K562 (cell line): ENCODE measurements around the gene PSMB11. TPM values are rescaled to one million over a fixed set of nuclear protein-coding genes. Genes with fewer than 3 reads are reported as not detected.

ENCODE experiments used
- CHD2 ChIP-seq: IDR thresholded peaks from 2 replicates; pipeline ENCODE4 v1.6.1; 2011; ENCODE audit warnings: low read depth, low read length
- CHD7 ChIP-seq: fragments of 200-600 bp; sonication (generic); IDR thresholded peaks from one replicate; pipeline ENCODE4 v1.6.1; 2012; ENCODE audit warnings: mild to moderate bottlenecking, low read depth, low read length, inconsistent platforms
- ETV1 ChIP-seq: fragments of 450-650 bp; conservative IDR thresholded peaks from 2 replicates; pipeline ENCODE4 v1.6.1; 2016; ENCODE audit warnings: missing genetic modification characterization, control low read depth, low read depth, missing compliant biosample characterization
- HDAC6 ChIP-seq: IDR thresholded peaks from 2 replicates; pipeline ENCODE4 v1.6.1; 2012; ENCODE audit warnings: low read depth, mild to moderate bottlenecking, control low read depth, inconsistent platforms, low read length, moderate library complexity
- ILF3 ChIP-seq: fragments of 450-650 bp; IDR thresholded peaks from 2 replicates; pipeline ENCODE4 v1.6.1; 2018; ENCODE audit warnings: antibody characterized with exemption, mild to moderate bottlenecking, moderate library complexity, borderline replicate concordance
- JUN ChIP-seq, 2 experiments: sonication (generic) in 1 of 2; formaldehyde crosslinking in 1 of 2; IDR thresholded peaks; 2 replicates each; pipeline versions ENCODE4 v1.6.1 to v1.8.0; 2012 to 2022; ENCODE audit warnings: borderline replicate concordance in 2 of 2, mild to moderate bottlenecking in 2 of 2, improper control_type of control experiment in 1 of 2, low read depth in 1 of 2, low read length in 1 of 2, missing genetic modification reagents in 1 of 2
- SMAD3 ChIP-seq: fragments of 450-650 bp; formaldehyde crosslinking; conservative IDR thresholded peaks from 2 replicates; pipeline ENCODE4 v1.4.0; 2020; ENCODE audit warnings: mild to moderate bottlenecking
- STAT5B ChIP-seq: fragments of 250-450 bp; sonication (Bioruptor Pico); IDR thresholded peaks from 2 replicates; pipeline ENCODE4 v1.8.0; 2021; ENCODE audit warnings: mild to moderate bottlenecking, inconsistent platforms
- ZNF124 ChIP-seq: sonication (generic); formaldehyde crosslinking; IDR thresholded peaks from 2 replicates; pipeline ENCODE4 v1.8.1; 2022; ENCODE audit warnings: missing genetic modification reagents
- ZNF212 ChIP-seq: fragments of 450-650 bp; formaldehyde crosslinking; IDR thresholded peaks from 2 replicates; pipeline ENCODE4 v1.4.0; 2020; ENCODE audit warnings: mild to moderate bottlenecking
- ZNF354B ChIP-seq: fragments of 250-450 bp; sonication (Bioruptor Pico); IDR thresholded peaks from 2 replicates; pipeline ENCODE4 v1.4.0; 2020
- ZNF778 ChIP-seq: fragments of 450-650 bp; formaldehyde crosslinking; IDR thresholded peaks from 2 replicates; pipeline ENCODE4 v1.4.0; 2020; ENCODE audit warnings: mild to moderate bottlenecking, moderate library complexity
- polyA plus RNA-seq, 8 experiments: library from polyadenylated mRNA; depleted of rRNA in 4 of 8; stranded (reverse) in 5 of 8; unstranded in 3 of 8; fragments of >200 nt; fragmentation: Nextera tagmentation in 2 of 8; fragmentation: Illumina TruSeq in 1 of 8; extraction: Ambion mirVana in 2 of 8; extraction: Trizol in 1 of 8; gene quantifications; 2 replicates each; pipeline versions ENCODE4 v1.2.1 to v1.2.3, GENCODE V29; 2011 to 2014; ENCODE audit warnings: inconsistent platforms in 1 of 8, missing spikeins in 1 of 8
- total RNA-seq, 7 experiments: library from RNA; depleted of rRNA in 6 of 7; stranded (reverse); fragments of >200 nt in 6 of 7; fragmentation: Illumina TruSeq in 2 of 7; extraction: Trizol in 2 of 7; gene quantifications; 2 replicates each; pipeline versions ENCODE4 v1.2.1 to v1.2.3, GENCODE V29; 2011 to 2021; ENCODE audit warnings: low replicate concordance in 1 of 7
- TF ChIP-seq, protein P1 (sequence below): fragments of 250-450 bp; sonication (Bioruptor Pico); IDR thresholded peaks from 2 replicates; pipeline ENCODE4 v1.4.0; 2020
- TF ChIP-seq, protein P2 (sequence below): fragments of 250-450 bp; sonication (Bioruptor Pico); IDR thresholded peaks from 2 replicates; pipeline ENCODE4 v1.4.0; 2020; ENCODE audit warnings: mild to moderate bottlenecking, moderate library complexity

The PSMB11 gene
- total and polyA plus RNA-seq, 9 of the 15 experiments (the other 6 are each of a cell fraction or from before 2014, with no cell fraction given), result not detected

GRCh38 chr14:23056956-23057756 is 15.1 kb downstream of the PSMB11 start, which contains the start of gene CDH24 (continued):
- TF ChIP-seq SMAD3 (CRISPR knock-in tag), result no peak
- TF ChIP-seq ILF3, result no peak
- TF ChIP-seq ZNF212, result no peak
- TF ChIP-seq CHD7, result no peak
- no peak for TF ChIP-seq ZNF354B (CRISPR knock-in tag)
- no peak for TF ChIP-seq ZNF778 (CRISPR knock-in tag)
- TF ChIP-seq JUN (IDR thresholded peaks at IDR 0.05; ENCODE audit: borderline replicate concordance, low read depth, low read length), result no peak
- no peak for TF ChIP-seq JUN (CRISPR knock-in tag; IDR thresholded peaks at IDR 0.05; ENCODE audit: borderline replicate concordance)
- TF ChIP-seq, protein P1, sequence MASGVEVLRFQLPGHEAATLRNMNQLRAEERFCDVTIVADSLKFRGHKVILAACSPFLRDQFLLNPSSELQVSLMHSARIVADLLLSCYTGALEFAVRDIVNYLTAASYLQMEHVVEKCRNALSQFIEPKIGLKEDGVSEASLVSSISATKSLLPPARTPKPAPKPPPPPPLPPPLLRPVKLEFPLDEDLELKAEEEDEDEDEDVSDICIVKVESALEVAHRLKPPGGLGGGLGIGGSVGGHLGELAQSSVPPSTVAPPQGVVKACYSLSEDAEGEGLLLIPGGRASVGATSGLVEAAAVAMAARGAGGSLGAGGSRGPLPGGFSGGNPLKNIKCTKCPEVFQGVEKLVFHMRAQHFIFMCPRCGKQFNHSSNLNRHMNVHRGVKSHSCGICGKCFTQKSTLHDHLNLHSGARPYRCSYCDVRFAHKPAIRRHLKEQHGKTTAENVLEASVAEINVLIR (CRISPR knock-in tag), result no peak
- TF ChIP-seq HDAC6, result no peak
- no peak for TF ChIP-seq ETV1
- TF ChIP-seq CHD2, result no peak
- TF ChIP-seq STAT5B (CRISPR knock-in tag), result no peak
- TF ChIP-seq, protein P2, sequence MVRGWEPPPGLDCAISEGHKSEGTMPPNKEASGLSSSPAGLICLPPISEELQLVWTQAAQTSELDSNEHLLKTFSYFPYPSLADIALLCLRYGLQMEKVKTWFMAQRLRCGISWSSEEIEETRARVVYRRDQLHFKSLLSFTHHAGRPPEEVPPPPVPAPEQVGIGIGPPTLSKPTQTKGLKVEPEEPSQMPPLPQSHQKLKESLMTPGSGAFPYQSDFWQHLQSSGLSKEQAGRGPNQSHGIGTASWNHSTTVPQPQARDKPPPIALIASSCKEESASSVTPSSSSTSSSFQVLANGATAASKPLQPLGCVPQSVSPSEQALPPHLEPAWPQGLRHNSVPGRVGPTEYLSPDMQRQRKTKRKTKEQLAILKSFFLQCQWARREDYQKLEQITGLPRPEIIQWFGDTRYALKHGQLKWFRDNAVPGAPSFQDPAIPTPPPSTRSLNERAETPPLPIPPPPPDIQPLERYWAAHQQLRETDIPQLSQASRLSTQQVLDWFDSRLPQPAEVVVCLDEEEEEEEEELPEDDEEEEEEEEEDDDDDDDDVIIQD, result no peak
- no peak for TF ChIP-seq ZNF124
